Brain pericyte (primary cell): ENCODE data around the gene FTO.

ENCODE experiments used
- DNase-seq: peaks from one replicate; pipeline ENCODE4 v3.0.0-alpha.2; 2012; ENCODE audit warnings: low read depth, low spot score

The FTO gene

GRCh38 chr16:53998024-53998810 lies 294.3 kb downstream of the FTO start:
- no peak for DNase-seq

DNA sequence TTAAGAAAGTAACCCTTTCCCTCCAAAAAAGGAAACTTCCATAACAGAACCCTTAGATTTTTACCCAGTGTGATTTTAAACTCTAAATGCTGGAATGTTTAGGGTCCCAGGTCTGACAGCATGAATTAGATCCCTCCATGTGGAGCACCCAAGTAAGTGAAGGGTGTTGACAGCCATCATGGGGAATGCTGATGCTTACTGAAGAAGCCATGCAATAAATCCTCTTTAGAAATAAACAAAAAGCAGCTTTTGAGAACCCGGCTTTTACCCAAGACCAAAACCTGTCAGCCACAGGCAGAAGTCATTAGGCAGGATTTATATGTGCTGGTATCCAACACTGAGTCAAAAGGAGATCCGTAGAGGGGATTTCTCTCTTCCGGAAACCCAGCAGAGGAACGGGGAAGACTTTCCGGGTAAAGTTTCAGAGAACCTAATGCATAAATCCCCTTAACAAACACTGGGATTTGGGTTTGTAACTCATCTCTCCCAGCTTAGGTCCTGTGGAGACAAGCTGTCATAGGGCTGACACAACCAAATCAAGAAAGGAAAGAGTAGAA lies 295.1 kb downstream of the FTO start:
- DNase-seq = no peak

DNA sequence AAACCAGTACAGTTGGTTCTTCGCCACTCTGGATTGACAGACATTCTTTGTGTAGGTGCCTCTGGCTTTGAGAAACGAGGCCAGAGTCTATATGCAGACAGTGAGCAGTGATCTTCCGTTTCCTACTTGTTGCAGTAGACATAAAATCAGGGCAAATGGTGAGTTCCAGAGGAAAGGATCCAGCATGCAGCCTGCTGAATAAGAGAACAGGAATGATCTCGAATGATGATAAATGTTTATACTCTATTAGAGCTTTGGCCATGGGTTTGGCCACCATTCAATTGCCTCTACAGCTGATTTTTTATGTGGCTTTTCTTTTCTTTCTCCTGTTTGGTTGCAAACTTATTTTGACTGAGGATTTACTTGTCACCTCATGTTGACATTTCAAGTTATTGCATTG lies 295.9 kb downstream of the FTO start:
- no peak for DNase-seq

GRCh38 chr16:54000361-54000760 lies 296.4 kb downstream of the FTO start:
- peak; percentile 24 for DNase-seq

GRCh38 chr16:54006693-54007092 lies 302.7 kb downstream of the FTO start:
- DNase-seq = no peak

DNA sequence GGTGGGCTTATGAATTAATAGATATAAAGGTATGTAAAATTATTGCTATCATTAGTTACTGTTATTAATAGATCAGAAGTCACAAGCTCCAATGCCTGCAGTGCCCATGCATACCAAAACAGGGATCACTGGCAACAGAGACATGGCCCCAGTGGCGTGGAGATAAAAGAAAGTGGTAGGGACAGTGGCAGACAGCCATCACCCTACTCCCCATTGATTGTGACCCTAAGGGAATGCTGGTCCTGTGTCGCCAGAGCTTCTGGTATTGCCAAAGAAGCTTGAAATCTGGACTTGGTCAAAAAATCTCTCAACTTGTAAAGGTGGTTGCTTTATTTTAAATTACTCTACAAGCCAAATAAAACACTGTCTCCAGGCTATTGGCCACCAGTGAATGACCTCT lies 303.5 kb downstream of the FTO start:
- DNase-seq = no peak

DNA sequence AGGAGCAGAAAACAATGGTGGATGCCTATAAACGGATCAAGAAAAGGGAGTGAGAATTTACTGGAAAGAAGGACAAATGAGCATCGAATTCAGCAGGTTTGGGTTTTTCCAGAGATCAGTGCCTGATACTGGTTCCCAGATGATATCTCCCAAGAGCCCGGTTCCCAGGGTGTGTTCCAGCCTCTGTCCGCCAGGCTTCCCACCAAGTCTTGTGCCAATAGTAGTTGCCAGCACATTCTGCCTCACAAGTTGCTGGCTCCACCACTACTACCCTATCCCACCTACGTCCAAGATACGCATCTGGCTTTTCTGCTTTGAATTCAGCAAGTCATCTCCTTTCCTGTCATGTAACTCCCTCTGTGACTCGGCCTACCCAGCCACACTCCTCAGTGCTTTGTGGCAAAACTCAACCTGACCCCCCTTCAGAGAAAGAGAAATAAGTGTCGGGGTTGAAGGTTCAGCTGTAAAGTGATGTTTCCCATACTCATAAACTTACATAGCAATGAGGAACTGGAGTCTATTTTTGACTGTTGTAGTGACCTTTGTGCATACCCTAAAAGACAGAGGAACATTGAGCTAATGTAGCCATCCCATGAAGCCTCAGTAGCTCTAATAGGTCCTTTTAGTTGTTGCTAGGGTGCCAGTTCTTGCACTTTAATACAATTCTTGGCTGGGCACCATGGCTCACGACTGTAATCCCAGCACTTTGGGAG lies 305.7 kb downstream of the FTO start:
- DNase-seq = no peak

DNA sequence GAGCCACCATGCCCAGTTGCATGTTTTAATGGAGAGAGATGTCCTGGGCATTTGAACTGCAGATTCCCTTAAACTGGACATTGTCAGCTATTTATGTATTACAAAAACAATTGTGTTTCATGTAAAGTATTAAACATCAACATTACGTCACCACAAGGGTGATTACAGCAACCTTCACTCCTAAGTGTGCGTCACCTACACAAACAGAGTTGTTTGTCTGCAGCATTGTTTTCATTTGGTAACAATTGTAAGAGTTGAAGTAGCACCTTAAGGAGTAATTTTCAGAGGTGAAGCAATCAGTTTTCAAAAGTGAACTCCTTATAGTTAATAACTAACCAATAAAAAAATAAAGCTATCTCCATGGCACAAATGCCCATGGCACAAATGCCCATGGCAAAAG lies 311.2 kb downstream of the FTO start:
- no peak for DNase-seq

GRCh38 chr16:54022362-54022761 lies 318.4 kb downstream of the FTO start:
- DNase-seq = no peak

DNA sequence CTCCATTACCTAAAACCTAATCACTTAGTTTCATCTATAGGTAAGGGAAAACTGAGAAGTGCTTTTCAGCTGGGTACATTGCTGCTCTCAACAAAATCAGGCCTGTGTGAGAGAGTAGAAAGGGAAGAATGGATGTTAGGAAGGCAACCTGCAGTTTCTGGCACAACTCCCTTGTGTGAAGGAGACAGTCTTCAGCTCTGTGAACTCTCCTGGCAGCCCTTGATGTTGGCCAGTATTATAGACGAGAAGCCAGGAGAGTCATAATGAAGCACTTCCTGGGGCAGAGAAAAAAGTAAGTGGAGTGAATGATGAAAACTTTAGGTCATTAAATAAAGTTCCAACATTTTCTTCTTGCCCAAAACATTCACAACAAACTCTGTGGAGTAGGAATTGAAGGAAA lies 322.5 kb downstream of the FTO start:
- DNase-seq = no peak

DNA sequence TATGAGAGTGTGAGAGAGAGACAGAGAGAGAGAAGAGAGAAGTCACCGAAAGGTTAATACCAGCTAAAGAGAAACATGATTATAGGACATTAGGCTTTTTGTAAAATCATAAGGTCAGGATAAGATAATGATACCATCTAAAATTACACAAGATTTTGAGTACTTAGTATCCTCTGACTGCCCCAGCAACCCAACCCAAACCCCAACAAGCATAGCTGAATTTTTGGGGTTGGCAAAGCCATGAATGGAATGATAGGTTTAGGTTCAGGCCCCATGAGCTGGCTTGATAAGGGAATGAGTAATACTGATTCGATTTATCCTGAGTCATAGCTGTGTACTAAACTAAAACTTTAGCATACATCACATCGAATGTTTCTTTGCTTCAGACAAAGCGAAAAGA lies 323.1 kb downstream of the FTO start:
- no peak for DNase-seq

DNA sequence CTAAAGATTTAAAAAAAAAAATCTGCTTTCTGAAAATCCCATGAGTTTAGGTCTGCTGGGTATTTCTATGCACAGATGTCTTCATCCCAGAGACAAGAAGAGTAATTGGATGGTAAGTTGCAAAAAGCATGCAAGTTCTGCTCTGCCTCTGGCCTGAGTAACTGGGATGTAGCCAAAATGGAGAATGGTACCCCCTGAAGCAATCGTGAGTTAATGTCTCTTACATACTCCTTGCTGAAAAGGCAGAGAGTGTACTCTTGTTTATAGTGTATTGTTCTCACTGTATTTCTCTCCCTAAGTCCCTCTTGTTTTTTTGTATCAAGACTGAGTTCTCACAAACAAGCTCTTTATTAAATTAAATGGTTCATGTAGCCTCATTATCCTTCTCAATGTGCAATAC lies 323.6 kb downstream of the FTO start:
- DNase-seq = no peak

DNA sequence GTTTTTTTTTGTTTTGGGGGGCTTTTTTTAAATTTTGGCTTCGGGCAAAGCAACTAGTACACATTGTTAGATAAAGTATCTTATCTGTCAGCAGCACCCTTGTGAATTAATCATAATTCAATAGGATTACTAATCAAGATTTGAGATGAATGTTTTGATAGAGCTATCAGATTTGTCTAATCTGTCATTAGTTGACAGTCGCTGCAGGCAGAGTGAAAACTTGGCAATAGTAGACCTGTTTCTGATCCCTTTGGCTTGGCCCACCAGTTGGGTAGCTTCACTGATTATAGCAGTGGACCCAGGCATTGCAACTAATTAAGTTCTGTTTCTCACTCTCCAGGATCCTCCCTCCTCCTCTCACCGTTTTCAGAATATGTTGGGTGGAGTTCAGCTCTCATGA lies 324.0 kb downstream of the FTO start:
- DNase-seq = no peak

DNA sequence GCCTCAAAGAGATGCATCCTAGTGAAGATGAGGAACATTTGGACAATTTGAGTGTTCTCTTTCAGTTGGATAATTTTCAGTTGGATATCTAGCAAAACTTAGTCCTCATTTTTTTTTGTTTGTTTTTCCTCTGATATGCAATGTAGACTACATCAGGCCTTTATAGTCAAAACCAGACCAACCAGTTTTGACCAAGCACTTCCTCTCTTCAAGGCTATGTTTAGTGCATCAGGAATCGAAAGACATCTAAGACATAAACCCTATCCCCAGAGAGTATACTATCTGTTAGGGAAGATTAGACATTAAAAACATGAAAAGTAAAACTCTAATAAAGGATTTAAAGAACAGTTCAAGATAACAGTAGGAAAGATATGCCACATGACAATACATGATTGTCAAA lies 326.5 kb downstream of the FTO start:
- no peak for DNase-seq

GRCh38 chr16:54031107-54031760 lies 327.3 kb downstream of the FTO start:
- no peak for DNase-seq

DNA sequence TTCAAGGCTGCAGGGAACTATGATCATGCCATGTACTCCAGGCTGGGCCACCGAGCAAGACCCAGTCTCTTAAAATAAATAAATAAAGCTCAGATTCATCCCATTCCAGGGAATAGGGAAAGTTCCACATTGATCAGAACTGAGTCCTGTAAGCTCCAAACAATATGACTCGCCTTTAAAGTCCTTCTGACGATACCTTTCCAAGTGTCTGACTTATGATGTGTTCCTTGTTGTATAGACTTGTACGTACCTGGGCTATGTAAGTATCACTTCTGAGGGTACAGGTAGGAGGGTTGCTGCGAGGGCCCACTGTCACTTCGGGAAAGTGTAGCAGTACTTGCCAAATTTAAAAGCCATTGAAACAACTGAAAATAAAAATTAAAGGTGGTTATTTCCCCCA lies 329.8 kb downstream of the FTO start:
- DNase-seq = no peak

DNA sequence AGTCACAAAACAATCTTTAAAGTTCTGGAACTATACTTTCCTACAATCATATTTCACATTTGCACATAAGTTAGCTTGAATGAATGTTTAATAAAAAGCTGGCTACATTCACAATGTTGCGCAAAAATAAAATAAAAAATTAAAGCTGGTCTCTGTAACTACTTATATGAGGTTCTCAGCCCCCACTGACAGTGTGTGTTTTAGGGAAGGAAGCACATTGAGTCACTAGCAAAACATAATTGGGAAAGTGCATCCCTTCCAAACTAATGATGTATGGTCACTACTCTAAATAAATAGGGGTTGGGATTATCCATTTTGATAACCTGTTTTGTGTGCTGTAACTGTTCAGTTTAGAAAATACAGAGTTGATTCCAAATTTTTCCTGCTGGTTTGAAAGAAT lies 330.7 kb downstream of the FTO start:
- DNase-seq = no peak

- no peak for DNase-seq
These were observed 336.5 kb downstream of the FTO start for GRCh38 chr16:54040480-54040879.

DNA sequence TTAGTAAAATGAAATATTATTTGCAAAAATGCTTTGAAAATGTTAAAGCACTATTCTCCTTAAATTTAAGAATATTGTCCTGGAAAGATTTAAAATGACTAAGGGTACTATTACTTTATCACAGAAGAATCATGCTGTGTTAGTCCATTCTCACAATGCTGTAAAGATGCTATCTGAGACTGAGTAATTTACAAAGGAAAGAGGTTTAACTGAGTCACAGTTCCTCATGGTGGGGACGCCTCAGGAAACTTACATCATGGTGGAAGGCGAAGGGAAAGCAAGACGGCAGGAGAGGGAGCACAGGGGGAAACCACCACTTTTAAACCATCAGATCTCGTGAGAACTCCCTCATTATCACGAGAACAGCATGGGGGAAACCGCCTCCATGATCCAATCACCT lies 337.0 kb downstream of the FTO start:
- DNase-seq = no peak

DNA sequence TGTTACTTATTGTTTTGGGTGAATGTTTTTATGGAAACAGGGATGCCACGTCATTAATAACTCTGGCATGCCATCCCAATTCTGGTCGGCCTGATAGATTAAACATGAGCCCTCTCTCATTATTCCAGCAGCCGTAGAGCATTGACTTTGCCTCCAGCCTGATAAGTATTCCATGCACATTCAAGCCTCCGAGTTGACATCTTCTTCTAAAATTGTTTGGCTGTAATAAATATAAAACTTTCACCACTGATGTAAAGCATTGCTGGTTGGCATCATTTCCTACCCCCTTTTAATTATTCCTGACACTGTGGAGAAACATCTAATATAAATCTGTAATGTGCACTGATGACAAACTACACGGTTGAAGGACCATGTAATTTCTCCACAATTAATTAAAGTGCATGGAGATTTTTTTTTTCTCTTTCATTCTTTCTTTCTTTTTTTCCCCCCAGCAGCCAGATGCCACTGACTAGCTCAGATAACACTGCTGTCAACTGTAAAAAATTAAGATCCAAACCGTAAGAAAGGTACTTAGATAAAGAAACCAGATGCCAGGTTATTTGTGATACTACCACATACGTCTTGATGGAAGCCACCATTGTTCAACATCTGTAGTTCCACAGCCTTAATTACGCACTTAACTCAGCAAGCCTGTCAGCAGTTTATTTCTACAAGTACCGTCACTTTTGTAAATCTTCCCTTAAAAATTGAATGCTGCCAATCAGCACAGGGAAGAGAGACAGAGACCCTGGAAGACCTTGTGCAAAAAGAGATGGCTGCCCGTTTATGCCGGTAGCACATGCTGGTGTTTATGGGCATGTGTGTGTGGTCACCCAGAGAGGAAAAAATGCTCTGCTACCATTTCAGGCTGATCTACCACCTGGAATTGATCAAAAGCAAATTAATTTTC lies 344.9 kb downstream of the FTO start:
- DNase-seq = no peak
